WTC11 (cell line): Measurements from ENCODE around the gene ZBTB18. TPM values are rescaled to one million over a fixed set of nuclear protein-coding genes. Genes with fewer than 3 reads are reported as not detected.
A peak's percentile ranks its signal among the peaks of the same experiment; 100 is the strongest.

Source experiments
- ATAC-seq: fragments of 200-7000 bp; cut with Tn5 transposase; 2 replicates; pipeline ENCODE4 v1.10.0; 2021; ENCODE audit warnings: mild to moderate bottlenecking, moderate library complexity
- CTCF ChIA-PET: fragments of 300-600 bp; sonication (Branson Sonifier 250); formaldehyde crosslinking; loops from one replicate; lab custom pipeline; 2021; ENCODE audit warnings: antibody characterized with exemption; lab: Charles Lee
- POLR2A ChIA-PET: fragments of 350-600 bp; sonication (Branson Sonifier 250); formaldehyde crosslinking; loops from one replicate; lab custom pipeline; 2021; ENCODE audit warnings: antibody characterized with exemption; lab: Charles Lee
- DNase-seq: peaks from one replicate; pipeline ENCODE4 v3.0.0; 2021; ENCODE audit warnings: low spot score
- H3K27ac Mint-ChIP-seq: 2 replicates; pipeline ENCODE4 v1.8.0; 2021; ENCODE audit warnings: mixed read lengths
- H3K27me3 Mint-ChIP-seq: 2 replicates; pipeline ENCODE4 v1.8.0; 2021; ENCODE audit warnings: low read depth, mild to moderate bottlenecking, moderate library complexity, mixed read lengths
- H3K36me3 Mint-ChIP-seq: 2 replicates; pipeline ENCODE4 v1.8.0; 2021; ENCODE audit warnings: mixed read lengths
- H3K4me1 Mint-ChIP-seq: 2 replicates; pipeline ENCODE4 v1.8.0; 2022; ENCODE audit warnings: mixed read lengths
- H3K4me3 Mint-ChIP-seq: 2 replicates; pipeline ENCODE4 v1.8.0; 2021; ENCODE audit warnings: mild to moderate bottlenecking, moderate library complexity, mixed read lengths
- H3K9me3 Mint-ChIP-seq: 2 replicates; pipeline ENCODE4 v1.8.0; 2021; ENCODE audit warnings: mixed read lengths
- ATF1 ChIP-seq: sonication (generic); formaldehyde crosslinking; IDR thresholded peaks from 2 replicates; pipeline ENCODE4 v1.8.1; 2023; ENCODE audit warnings: mild to moderate bottlenecking, moderate library complexity, missing genetic modification reagents
- CREM ChIP-seq: sonication (generic); formaldehyde crosslinking; IDR thresholded peaks from 2 replicates; pipeline ENCODE4 v1.8.1; 2022; ENCODE audit warnings: mild to moderate bottlenecking, missing genetic modification reagents, moderate library complexity
- E2F1 ChIP-seq: sonication (generic); formaldehyde crosslinking; IDR thresholded peaks from 2 replicates; pipeline ENCODE4 v1.8.0; 2022; ENCODE audit warnings: mild to moderate bottlenecking, missing genetic modification reagents
- ELF4 ChIP-seq: sonication (generic); formaldehyde crosslinking; IDR thresholded peaks from 2 replicates; pipeline ENCODE4 v1.8.1; 2022; ENCODE audit warnings: low read depth, mild to moderate bottlenecking, moderate library complexity, missing genetic modification reagents
- GABPB1 ChIP-seq: sonication (generic); formaldehyde crosslinking; IDR thresholded peaks from 2 replicates; pipeline ENCODE4 v1.8.1; 2023; ENCODE audit warnings: mild to moderate bottlenecking, missing genetic modification reagents
- GTF2I ChIP-seq: fragments of 250-450 bp; sonication (Bioruptor Pico); conservative IDR thresholded peaks from 2 replicates; pipeline ENCODE4 v1.4.0; 2021; ENCODE audit warnings: mild to moderate bottlenecking
- HMGXB4 ChIP-seq: sonication (generic); formaldehyde crosslinking; IDR thresholded peaks from 2 replicates; pipeline ENCODE4 v1.8.1; 2023; ENCODE audit warnings: mild to moderate bottlenecking, moderate library complexity, missing genetic modification reagents
- IRF1 ChIP-seq: sonication (generic); formaldehyde crosslinking; IDR thresholded peaks from 2 replicates; pipeline ENCODE4 v1.8.0; 2023; ENCODE audit warnings: missing genetic modification reagents
- IRF2 ChIP-seq: sonication (generic); formaldehyde crosslinking; IDR thresholded peaks from 2 replicates; pipeline ENCODE4 v1.8.0; 2022; ENCODE audit warnings: low read depth, missing genetic modification reagents, borderline replicate concordance
- NR1H2 ChIP-seq: sonication (generic); formaldehyde crosslinking; IDR thresholded peaks from 2 replicates; pipeline ENCODE4 v1.9.0; 2021; ENCODE audit warnings: mild to moderate bottlenecking, moderate library complexity, missing genetic modification reagents
- OVOL2 ChIP-seq: fragments of 250-450 bp; sonication (Bioruptor Pico); IDR thresholded peaks from 2 replicates; pipeline ENCODE4 v1.9.0; 2021; ENCODE audit warnings: mild to moderate bottlenecking, borderline replicate concordance
- PRDM15 ChIP-seq: sonication (generic); formaldehyde crosslinking; IDR thresholded peaks from 2 replicates; pipeline ENCODE4 v1.8.0; 2022; ENCODE audit warnings: missing genetic modification reagents
- SMAD3 ChIP-seq: sonication (generic); formaldehyde crosslinking; IDR thresholded peaks from 2 replicates; pipeline ENCODE4 v1.8.0; 2022; ENCODE audit warnings: missing genetic modification reagents, mild to moderate bottlenecking, borderline replicate concordance
- TP53 ChIP-seq: sonication (generic); formaldehyde crosslinking; IDR thresholded peaks from 2 replicates; pipeline ENCODE4 v1.8.1; 2023; ENCODE audit warnings: mild to moderate bottlenecking, missing genetic modification reagents
- USF1 ChIP-seq: sonication (generic); formaldehyde crosslinking; IDR thresholded peaks from 2 replicates; pipeline ENCODE4 v1.8.0; 2022; ENCODE audit warnings: mild to moderate bottlenecking, missing genetic modification reagents
- ZNF219 ChIP-seq: sonication (generic); formaldehyde crosslinking; IDR thresholded peaks from 2 replicates; pipeline ENCODE4 v1.8.0; 2023; ENCODE audit warnings: missing genetic modification reagents, mild to moderate bottlenecking, borderline replicate concordance
- ZNF232 ChIP-seq: sonication (generic); formaldehyde crosslinking; IDR thresholded peaks from 2 replicates; pipeline ENCODE4 v1.8.0; 2022; ENCODE audit warnings: mild to moderate bottlenecking, missing genetic modification reagents
- ZNF281 ChIP-seq: sonication (generic); formaldehyde crosslinking; IDR thresholded peaks from 2 replicates; pipeline ENCODE4 v1.8.0; 2023; ENCODE audit warnings: mild to moderate bottlenecking, missing genetic modification reagents
- ZNF317 ChIP-seq: sonication (generic); formaldehyde crosslinking; IDR thresholded peaks from 2 replicates; pipeline ENCODE4 v1.8.1; 2023; ENCODE audit warnings: low read depth, mild to moderate bottlenecking, moderate library complexity, missing genetic modification reagents, borderline replicate concordance
- ZNF671 ChIP-seq: fragments of 250-450 bp; sonication (Bioruptor Pico); IDR thresholded peaks from 2 replicates; pipeline ENCODE4 v1.8.0; 2021; ENCODE audit warnings: mild to moderate bottlenecking
- ZSCAN18 ChIP-seq: fragments of 250-450 bp; sonication (Bioruptor Pico); IDR thresholded peaks from 2 replicates; pipeline ENCODE4 v2.1.2; 2022; ENCODE audit warnings: mild to moderate bottlenecking, moderate library complexity
- total RNA-seq: library from RNA; stranded (reverse); gene quantifications from 3 replicates; pipeline ENCODE4 v1.2.3, GENCODE V29; 2021

Gene ZBTB18
- total RNA-seq, 1 experiment from 2014 or later = 16.0 TPM

GRCh38 chr1:244021427-244021826 is 29.7 kb upstream of the ZBTB18 start:
- no peak overlapping the region for H3K27ac Mint-ChIP-seq
- no peaks in the 10 kb centered on the region for H3K36me3 Mint-ChIP-seq
- peaks cover 28% of the 10 kb centered on the region for H3K4me1 Mint-ChIP-seq
- ChIA-PET POLR2A (no interaction called here), CTCF (no interaction called here)
- no peak overlapping the region for H3K4me3 Mint-ChIP-seq
- ATAC-seq (peak; percentile 55), DNase-seq (no peak)
- H3K9me3 Mint-ChIP-seq = peaks cover 20% of the 10 kb centered on the region
- TF ChIP-seq OVOL2 (CRISPR knock-in tag) (no peak), ZNF281 (CRISPR knock-in tag) (no peak), IRF2 (CRISPR knock-in tag) (no peak), TP53 (CRISPR knock-in tag) (no peak), PRDM15 (CRISPR knock-in tag) (no peak), E2F1 (CRISPR knock-in tag) (no peak), ELF4 (CRISPR knock-in tag) (no peak)
- H3K27me3 Mint-ChIP-seq = no peaks in the 10 kb centered on the region

GRCh38 chr1:244022311-244022710 is 28.8 kb upstream of the ZBTB18 start:
- ChIA-PET CTCF (no interaction called here), POLR2A (no interaction called here)
- H3K4me1 Mint-ChIP-seq = peaks cover 28% of the 10 kb centered on the region
- DNase-seq (no peak), ATAC-seq (no peak)
- no peaks in the 10 kb centered on the region for H3K27me3 Mint-ChIP-seq
- no peaks in the 10 kb centered on the region for H3K36me3 Mint-ChIP-seq
- no peak overlapping the region for H3K4me3 Mint-ChIP-seq
- H3K27ac Mint-ChIP-seq = no peak overlapping the region
- peaks cover 20% of the 10 kb centered on the region for H3K9me3 Mint-ChIP-seq
- TF ChIP-seq GABPB1 (CRISPR knock-in tag) = no peak
- TF ChIP-seq CREM (CRISPR knock-in tag) = no peak
- no peak for TF ChIP-seq ZSCAN18
- no peak for TF ChIP-seq NR1H2 (CRISPR knock-in tag)
- TF ChIP-seq ZNF317 (CRISPR knock-in tag) = no peak
- TF ChIP-seq USF1 = no peak
- no peak for TF ChIP-seq HMGXB4 (CRISPR knock-in tag)
- TF ChIP-seq IRF1 = no peak
- no peak for TF ChIP-seq SMAD3 (CRISPR knock-in tag)
- no peak for TF ChIP-seq ZNF232 (CRISPR knock-in tag)
- no peak for TF ChIP-seq GTF2I (CRISPR knock-in tag)
- TF ChIP-seq ATF1 = no peak
- no peak for TF ChIP-seq ZNF671 (CRISPR knock-in tag)
- no peak for TF ChIP-seq ZNF219 (CRISPR knock-in tag)
